HEK293 (cell line): Measurements from ENCODE around the gene CALHM4.

Experiments
- CTCF ChIA-PET: fragments of 350-600 bp; formaldehyde crosslinking; extraction: SDS; loops from one replicate; lab custom pipeline; 2021; ENCODE audit warnings: antibody characterized with exemption; lab: Yijun Ruan, JAX
- POLR2A ChIA-PET: fragments of 300-600 bp; formaldehyde crosslinking; extraction: SDS; loops from one replicate; lab custom pipeline; 2020; ENCODE audit warnings: antibody characterized with exemption, inconsistent platforms; lab: Yijun Ruan, JAX
- H3K27ac ChIP-seq: fragments of 200-500 bp; sonication (Bioruptor generic); 2 replicates; pipeline ENCODE4 v1.5.1; 2014; ENCODE audit warnings: low read depth, low read length, control low read depth, inconsistent platforms; ENCODE audit errors: extremely low read depth
- H3K36me3 ChIP-seq, 2 experiments: fragments of 200-500 bp in 1 of 2; sonication (Bioruptor generic) in 1 of 2; 1 replicate in 1 of 2; 2 replicates in 1 of 2; pipeline ENCODE4 v1.5.1; 2014 to 2017; ENCODE audit warnings: inconsistent platforms in 2 of 2, low read length in 2 of 2; ENCODE audit not compliant: control insufficient read depth in 2 of 2, insufficient read depth in 1 of 2
- H3K4me1 ChIP-seq: fragments of 200-500 bp; sonication (Bioruptor generic); 2 replicates; pipeline ENCODE4 v1.5.1; 2014; ENCODE audit warnings: mild to moderate bottlenecking, low read length, inconsistent platforms; ENCODE audit not compliant: control insufficient read depth, insufficient read depth
- H3K4me3 ChIP-seq: 2 replicates; pipeline ENCODE4 v1.5.1; 2011; ENCODE audit warnings: low read depth, mild to moderate bottlenecking, control low read depth, low read length, moderate library complexity
- H3K9me3 ChIP-seq: fragments of 200-500 bp; sonication (Bioruptor generic); 2 replicates; pipeline ENCODE4 v1.5.1; 2014; ENCODE audit warnings: low read depth, low read length, inconsistent platforms; ENCODE audit not compliant: control insufficient read depth, insufficient read depth
- ELK4 ChIP-seq: IDR thresholded peaks from 2 replicates; pipeline ENCODE4 v1.6.1; 2011; ENCODE audit warnings: mild to moderate bottlenecking, low read depth, low read length, borderline replicate concordance
- FEZF1 ChIP-seq: fragments of 450-650 bp; formaldehyde crosslinking; IDR thresholded peaks from 2 replicates; pipeline ENCODE4 v1.5.1; 2016; ENCODE audit warnings: missing biosample characterization, missing genetic modification characterization
- OVOL3 ChIP-seq: fragments of 450-650 bp; formaldehyde crosslinking; IDR thresholded peaks from 2 replicates; pipeline ENCODE4 v1.5.1; 2016; ENCODE audit warnings: missing biosample characterization, missing genetic modification characterization
- SCRT2 ChIP-seq: fragments of 450-650 bp; formaldehyde crosslinking; IDR thresholded peaks from 2 replicates; pipeline ENCODE4 v1.5.1; 2016; ENCODE audit warnings: missing biosample characterization, missing genetic modification characterization
- ZNF146 ChIP-seq: fragments of 450-650 bp; formaldehyde crosslinking; IDR thresholded peaks from 2 replicates; pipeline ENCODE4 v1.5.1; 2016; ENCODE audit warnings: missing biosample characterization, missing genetic modification characterization
- ZNF169 ChIP-seq: fragments of 450-650 bp; formaldehyde crosslinking; IDR thresholded peaks from 2 replicates; pipeline ENCODE4 v1.5.1; 2016; ENCODE audit warnings: missing biosample characterization, missing genetic modification characterization
- ZNF174 ChIP-seq: fragments of 450-650 bp; formaldehyde crosslinking; IDR thresholded peaks from 2 replicates; pipeline ENCODE4 v1.5.0; 2017; ENCODE audit warnings: missing biosample characterization, mild to moderate bottlenecking, missing genetic modification characterization
- ZNF239 ChIP-seq: fragments of 450-650 bp; formaldehyde crosslinking; IDR thresholded peaks from 2 replicates; pipeline ENCODE4 v1.5.1; 2016; ENCODE audit warnings: missing biosample characterization, missing genetic modification characterization
- ZNF24 ChIP-seq: fragments of 450-650 bp; formaldehyde crosslinking; IDR thresholded peaks from 2 replicates; pipeline ENCODE4 v1.5.1; 2016; ENCODE audit warnings: missing biosample characterization, missing genetic modification characterization
- ZNF324 ChIP-seq: fragments of 450-650 bp; formaldehyde crosslinking; IDR thresholded peaks from 2 replicates; pipeline ENCODE4 v1.5.1; 2016; ENCODE audit warnings: missing biosample characterization, missing genetic modification characterization
- ZNF335 ChIP-seq: fragments of 450-650 bp; formaldehyde crosslinking; conservative IDR thresholded peaks from 2 replicates; pipeline ENCODE4 v1.5.1; 2016; ENCODE audit warnings: missing biosample characterization, missing genetic modification characterization
- ZNF362 ChIP-seq: fragments of 450-650 bp; formaldehyde crosslinking; IDR thresholded peaks from 2 replicates; pipeline ENCODE4 v1.5.1; 2016; ENCODE audit warnings: missing biosample characterization, missing genetic modification characterization
- ZNF391 ChIP-seq: fragments of 450-650 bp; formaldehyde crosslinking; IDR thresholded peaks from 2 replicates; pipeline ENCODE4 v1.5.1; 2016; ENCODE audit warnings: low read depth, missing biosample characterization, missing genetic modification characterization, borderline replicate concordance
- ZNF394 ChIP-seq: fragments of 450-650 bp; formaldehyde crosslinking; IDR thresholded peaks from 2 replicates; pipeline ENCODE4 v1.5.1; 2016; ENCODE audit warnings: missing biosample characterization, missing genetic modification characterization, mild to moderate bottlenecking, moderate library complexity, borderline replicate concordance
- ZNF548 ChIP-seq: fragments of 450-650 bp; formaldehyde crosslinking; IDR thresholded peaks from 2 replicates; pipeline ENCODE4 v1.5.1; 2016; ENCODE audit warnings: missing biosample characterization, missing genetic modification characterization
- ZNF549 ChIP-seq: fragments of 450-650 bp; IDR thresholded peaks from 2 replicates; pipeline ENCODE4 v1.5.1; 2018; ENCODE audit warnings: missing biosample characterization, missing genetic modification characterization, mild to moderate bottlenecking, inconsistent platforms, moderate library complexity
- ZNF707 ChIP-seq: fragments of 450-650 bp; formaldehyde crosslinking; IDR thresholded peaks from 2 replicates; pipeline ENCODE4 v1.5.1; 2016; ENCODE audit warnings: missing biosample characterization, missing genetic modification characterization
- ZNF76 ChIP-seq: fragments of 450-650 bp; formaldehyde crosslinking; IDR thresholded peaks from 2 replicates; pipeline ENCODE4; 2016; ENCODE audit warnings: low read depth, missing biosample characterization, missing genetic modification characterization, borderline replicate concordance
- ZNF792 ChIP-seq: fragments of 450-650 bp; formaldehyde crosslinking; IDR thresholded peaks from 2 replicates; pipeline ENCODE4 v1.5.1; 2016; ENCODE audit warnings: missing biosample characterization, missing genetic modification characterization
- ZNF830 ChIP-seq: fragments of 450-650 bp; IDR thresholded peaks from 2 replicates; pipeline ENCODE4 v1.5.0; 2018; ENCODE audit warnings: missing biosample characterization, missing genetic modification characterization, low read depth, mild to moderate bottlenecking, moderate library complexity
- ZNF837 ChIP-seq: fragments of 450-650 bp; formaldehyde crosslinking; IDR thresholded peaks from 2 replicates; pipeline ENCODE4 v1.5.1; 2016; ENCODE audit warnings: missing biosample characterization, missing genetic modification characterization
- TF ChIP-seq, protein P1 (sequence below): fragments of 450-650 bp; formaldehyde crosslinking; IDR thresholded peaks from 2 replicates; pipeline ENCODE4 v1.5.1; 2016; ENCODE audit warnings: missing biosample characterization, missing genetic modification characterization, low read depth

Gene CALHM4

GRCh38 chr6:116563830-116564229 is 10.3 kb downstream of the CALHM4 start:
- Histone ChIP-seq H3K36me3 (no peaks in the 10 kb centered on the region), H3K4me3 (no peak overlapping the region), H3K27ac (no peak overlapping the region), H3K4me1 (no peaks in the 10 kb centered on the region), H3K9me3 (no peaks in the 10 kb centered on the region)
- POLR2A ChIA-PET = no interaction called here
- CTCF ChIA-PET = interaction anchor here (0.6 to 7.0 kb wide), 17 partner anchors 10 to 347 kb away, joined by 3 to 159 read pairs (median 7); partner anchors contain the start of genes CALHM4 and CALHM5
- TF ChIP-seq ZNF830 (tag by site-specific recombination) (no peak), ZNF174 (tag by site-specific recombination) (no peak), ELK4 (no peak), OVOL3 (no peak), ZNF239 (tag by site-specific recombination) (no peak), ZNF394 (tag by site-specific recombination) (no peak), ZNF324 (no peak), ZNF362 (tag by site-specific recombination) (no peak), ZNF391 (tag by site-specific recombination) (no peak), ZNF792 (no peak), ZNF707 (tag by site-specific recombination) (no peak), ZNF548 (no peak), ZNF549 (tag by site-specific recombination) (no peak)

- TF ChIP-seq ZNF146 (tag by site-specific recombination) = no peak
- no peak overlapping the region for H3K27ac ChIP-seq
- H3K4me3 ChIP-seq = no peak overlapping the region
- no peaks in the 10 kb centered on the region for H3K36me3 ChIP-seq
- ChIA-PET CTCF (interaction anchor here (1.4 to 7.0 kb wide), 7 partner anchors 10 to 347 kb away, joined by 11 to 159 read pairs (median 28); partner anchors contain the start of gene CALHM4), POLR2A (no interaction called here)
- H3K4me1 ChIP-seq = no peaks in the 10 kb centered on the region
- no peaks in the 10 kb centered on the region for H3K9me3 ChIP-seq
These were observed 10.8 kb downstream of the CALHM4 start for GRCh38 chr6:116564311-116564710.

- Histone ChIP-seq H3K36me3 (no peaks in the 10 kb centered on the region), H3K9me3 (no peaks in the 10 kb centered on the region), H3K4me1 (no peaks in the 10 kb centered on the region), H3K27ac (no peak overlapping the region)
- POLR2A ChIA-PET = interaction anchor here (0.9 kb wide), 1 partner anchor 286 kb away, joined by 3 read pairs; the partner anchor contains the start of gene TSPYL1
- no peak for TF ChIP-seq ZNF549 (tag by site-specific recombination)
- no peak for TF ChIP-seq ZNF837
- TF ChIP-seq ZNF24 = no peak
- TF ChIP-seq, protein P1, sequence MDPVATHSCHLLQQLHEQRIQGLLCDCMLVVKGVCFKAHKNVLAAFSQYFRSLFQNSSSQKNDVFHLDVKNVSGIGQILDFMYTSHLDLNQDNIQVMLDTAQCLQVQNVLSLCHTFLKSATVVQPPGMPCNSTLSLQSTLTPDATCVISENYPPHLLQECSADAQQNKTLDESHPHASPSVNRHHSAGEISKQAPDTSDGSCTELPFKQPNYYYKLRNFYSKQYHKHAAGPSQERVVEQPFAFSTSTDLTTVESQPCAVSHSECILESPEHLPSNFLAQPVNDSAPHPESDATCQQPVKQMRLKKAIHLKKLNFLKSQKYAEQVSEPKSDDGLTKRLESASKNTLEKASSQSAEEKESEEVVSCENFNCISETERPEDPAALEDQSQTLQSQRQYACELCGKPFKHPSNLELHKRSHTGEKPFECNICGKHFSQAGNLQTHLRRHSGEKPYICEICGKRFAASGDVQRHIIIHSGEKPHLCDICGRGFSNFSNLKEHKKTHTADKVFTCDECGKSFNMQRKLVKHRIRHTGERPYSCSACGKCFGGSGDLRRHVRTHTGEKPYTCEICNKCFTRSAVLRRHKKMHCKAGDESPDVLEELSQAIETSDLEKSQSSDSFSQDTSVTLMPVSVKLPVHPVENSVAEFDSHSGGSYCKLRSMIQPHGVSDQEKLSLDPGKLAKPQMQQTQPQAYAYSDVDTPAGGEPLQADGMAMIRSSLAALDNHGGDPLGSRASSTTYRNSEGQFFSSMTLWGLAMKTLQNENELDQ (tag by site-specific recombination) = no peak
- no peak for TF ChIP-seq FEZF1 (tag by site-specific recombination)
- no peak for TF ChIP-seq ZNF335 (tag by site-specific recombination)
- TF ChIP-seq SCRT2 (tag by site-specific recombination) = no peak
- no peak for TF ChIP-seq ZNF76
- no peak for TF ChIP-seq ZNF169 (tag by site-specific recombination)
- TF ChIP-seq, all 188 proteins: peak for 0
- CTCF ChIA-PET = interaction anchor here (0.6 to 4.4 kb wide), 7 partner anchors 13 to 348 kb away, joined by 3 to 66 read pairs (median 11); partner anchors contain the start of gene CALHM5
- H3K4me3 ChIP-seq = no peak overlapping the region
These were observed 11.6 kb downstream of the CALHM4 start for GRCh38 chr6:116564921-116565872.
